Measurements from ENCODE around the gene TCF3. TPM values are rescaled to one million over a fixed set of nuclear protein-coding genes. Genes with fewer than 3 reads are reported as not detected.
"Not testable (repeated sequence)": the region's sequence is repeated elsewhere in the genome, so short reads cannot be mapped to it uniquely, and the experiment has no call there.

TCF3 gene
- total and polyA plus RNA-seq, 5 donors from 2014 or later, result 3.4 to 56.5 (median 3.6) TPM

GRCh38 chr19:1640893-1641448, 11.4 kb downstream of the TCF3 start:
- peaks cover 26% of the 10 kb centered on the region for H3K36me3 ChIP-seq (ENCODE audit: control insufficient read depth, insufficient read depth, low read length)
- not testable (repeated sequence) for H3K27me3 Mint-ChIP-seq, H3K9me3 Mint-ChIP-seq

GRCh38 chr19:1636325-1637236, 15.8 kb downstream of the TCF3 start:
- Mint-ChIP-seq H3K4me1 (peaks cover 0 to 10% (median 5%) of the 10 kb centered on the region in 4 donors), H3K27ac (peak overlapping the region in 1 of 3 donors; percentile 25), H3K4me3 (no peak overlapping the region), H3K27me3 (no peaks in the 10 kb centered on the region), H3K36me3 (peaks cover 23% of the 10 kb centered on the region), H3K9me3 (no peaks in the 10 kb centered on the region)
- H3K27ac ChIP-seq (ENCODE audit: insufficient read depth, low read length, poor library complexity, severe bottlenecking), result no peak overlapping the region
- H3K27me3 ChIP-seq (ENCODE audit: control insufficient read depth, insufficient read depth, low read length), result no peaks in the 10 kb centered on the region
- ATAC-seq (ENCODE audit: low read depth in 2 of 2) (no peak), DNase-seq (no peak)
- no peaks in the 10 kb centered on the region for H3K9me3 ChIP-seq (ENCODE audit: control insufficient read depth in 2 of 2, low read length in 2 of 2)
- H3K4me3 ChIP-seq (ENCODE audit: low read depth, low read length), result no peak overlapping the region
- H3K36me3 ChIP-seq (ENCODE audit: control insufficient read depth, insufficient read depth, low read length), result peaks cover 30% of the 10 kb centered on the region
- no peaks in the 10 kb centered on the region for H3K4me1 ChIP-seq (ENCODE audit: control insufficient read depth, insufficient read depth, low read length, poor library complexity, severe bottlenecking)

More at GRCh38 chr19:1640893-1641448, 11.4 kb downstream of the TCF3 start:
- H3K4me3 ChIP-seq (ENCODE audit: low read depth, low read length); H3K4me3 Mint-ChIP-seq; ATAC-seq (ENCODE audit: low read depth in 2 of 2); H3K4me1 Mint-ChIP-seq; H3K27ac ChIP-seq (ENCODE audit: insufficient read depth, low read length, poor library complexity, severe bottlenecking); H3K9me3 ChIP-seq (ENCODE audit: control insufficient read depth in 2 of 2, low read length in 2 of 2); H3K27me3 ChIP-seq (ENCODE audit: control insufficient read depth, insufficient read depth, low read length); H3K4me1 ChIP-seq (ENCODE audit: control insufficient read depth, insufficient read depth, low read length, poor library complexity, severe bottlenecking); DNase-seq: not testable (repeated sequence)
- peak overlapping the region in 1 of 3 donors; percentile 25 for H3K27ac Mint-ChIP-seq
- H3K36me3 Mint-ChIP-seq, result peaks cover 23% of the 10 kb centered on the region

GRCh38 chr19:1634938-1635243, 17.5 kb downstream of the TCF3 start:
- no peak overlapping the region for H3K4me3 Mint-ChIP-seq
- no peak overlapping the region for H3K4me3 ChIP-seq (ENCODE audit: low read depth, low read length)
- H3K27ac ChIP-seq (ENCODE audit: insufficient read depth, low read length, poor library complexity, severe bottlenecking), result no peak overlapping the region
- no peaks in the 10 kb centered on the region for H3K27me3 Mint-ChIP-seq
- no peaks in the 10 kb centered on the region for H3K27me3 ChIP-seq (ENCODE audit: control insufficient read depth, insufficient read depth, low read length)
- H3K4me1 ChIP-seq (ENCODE audit: control insufficient read depth, insufficient read depth, low read length, poor library complexity, severe bottlenecking), result no peaks in the 10 kb centered on the region
- H3K36me3 Mint-ChIP-seq, result peaks cover 23% of the 10 kb centered on the region
- ATAC-seq (ENCODE audit: low read depth in 2 of 2) (no peak), DNase-seq (no peak)
- H3K9me3 ChIP-seq (ENCODE audit: control insufficient read depth in 2 of 2, low read length in 2 of 2), result no peaks in the 10 kb centered on the region
- H3K36me3 ChIP-seq (ENCODE audit: control insufficient read depth, insufficient read depth, low read length), result peaks cover 26% of the 10 kb centered on the region
- H3K9me3 Mint-ChIP-seq, result no peaks in the 10 kb centered on the region
- peaks cover 0 to 10% (median 4%) of the 10 kb centered on the region in 4 donors for H3K4me1 Mint-ChIP-seq
- no peak overlapping the region for H3K27ac Mint-ChIP-seq

GRCh38 chr19:1634242-1634937, 18.0 kb downstream of the TCF3 start:
- no peak overlapping the region for H3K27ac Mint-ChIP-seq
- H3K4me3 ChIP-seq (ENCODE audit: low read depth, low read length), result no peak overlapping the region
- peaks cover 25% of the 10 kb centered on the region for H3K36me3 ChIP-seq (ENCODE audit: control insufficient read depth, insufficient read depth, low read length)

GRCh38 chr19:1633269-1633826, 19.1 kb downstream of the TCF3 start:
- no peak for ATAC-seq (ENCODE audit: low read depth in 2 of 2)
- no peaks in the 10 kb centered on the region for H3K27me3 ChIP-seq (ENCODE audit: control insufficient read depth, insufficient read depth, low read length)
- H3K9me3 Mint-ChIP-seq, result no peaks in the 10 kb centered on the region
- peaks cover 0 to 3% (median under 1%) of the 10 kb centered on the region in 4 donors for H3K4me1 Mint-ChIP-seq
- peaks cover 15% of the 10 kb centered on the region for H3K36me3 ChIP-seq (ENCODE audit: control insufficient read depth, insufficient read depth, low read length)
- no peak overlapping the region for H3K4me3 Mint-ChIP-seq
- no peaks in the 10 kb centered on the region for H3K27me3 Mint-ChIP-seq
- H3K27ac ChIP-seq (ENCODE audit: insufficient read depth, low read length, poor library complexity, severe bottlenecking), result no peak overlapping the region
- peaks cover 11% of the 10 kb centered on the region for H3K36me3 Mint-ChIP-seq
- H3K4me1 ChIP-seq (ENCODE audit: control insufficient read depth, insufficient read depth, low read length, poor library complexity, severe bottlenecking), result no peaks in the 10 kb centered on the region
- no peak overlapping the region for H3K4me3 ChIP-seq (ENCODE audit: low read depth, low read length)
- H3K27ac Mint-ChIP-seq, result no peak overlapping the region
- DNase-seq, result no peak
- no peaks in the 10 kb centered on the region for H3K9me3 ChIP-seq (ENCODE audit: control insufficient read depth in 2 of 2, low read length in 2 of 2)

More at GRCh38 chr19:1634242-1634937, 18.0 kb downstream of the TCF3 start:
- no peak for DNase-seq
- Mint-ChIP-seq H3K27me3 (no peaks in the 10 kb centered on the region), H3K4me3 (no peak overlapping the region), H3K36me3 (peaks cover 18% of the 10 kb centered on the region), H3K4me1 (peaks cover 0 to 10% (median 3%) of the 10 kb centered on the region in 4 donors), H3K9me3 (no peaks in the 10 kb centered on the region)
- no peaks in the 10 kb centered on the region for H3K4me1 ChIP-seq (ENCODE audit: control insufficient read depth, insufficient read depth, low read length, poor library complexity, severe bottlenecking)
- no peak for ATAC-seq (ENCODE audit: low read depth in 2 of 2)
- H3K9me3 ChIP-seq (ENCODE audit: control insufficient read depth in 2 of 2, low read length in 2 of 2), result no peaks in the 10 kb centered on the region
- no peaks in the 10 kb centered on the region for H3K27me3 ChIP-seq (ENCODE audit: control insufficient read depth, insufficient read depth, low read length)
- no peak overlapping the region for H3K27ac ChIP-seq (ENCODE audit: insufficient read depth, low read length, poor library complexity, severe bottlenecking)

GRCh38 chr19:1632462-1633268, 19.8 kb downstream of the TCF3 start:
- Mint-ChIP-seq H3K27ac (no peak overlapping the region), H3K9me3 (no peaks in the 10 kb centered on the region)
- peaks cover 11% of the 10 kb centered on the region for H3K36me3 ChIP-seq (ENCODE audit: control insufficient read depth, insufficient read depth, low read length)

GRCh38 chr19:1631557-1632100, 20.8 kb downstream of the TCF3 start:
- H3K4me1 Mint-ChIP-seq, result peaks cover 0 to 2% (median 0%) of the 10 kb centered on the region in 4 donors
- no peaks in the 10 kb centered on the region for H3K27me3 ChIP-seq (ENCODE audit: control insufficient read depth, insufficient read depth, low read length)
- H3K4me3 ChIP-seq (ENCODE audit: low read depth, low read length), result no peak overlapping the region
- no peak overlapping the region for H3K4me3 Mint-ChIP-seq
- no peaks in the 10 kb centered on the region for H3K27me3 Mint-ChIP-seq
- H3K27ac Mint-ChIP-seq, result no peak overlapping the region
- DNase-seq (no peak), ATAC-seq (ENCODE audit: low read depth in 2 of 2) (no peak)
- H3K27ac ChIP-seq (ENCODE audit: insufficient read depth, low read length, poor library complexity, severe bottlenecking), result no peak overlapping the region
- H3K4me1 ChIP-seq (ENCODE audit: control insufficient read depth, insufficient read depth, low read length, poor library complexity, severe bottlenecking), result no peaks in the 10 kb centered on the region
- no peaks in the 10 kb centered on the region for H3K9me3 ChIP-seq (ENCODE audit: control insufficient read depth in 2 of 2, low read length in 2 of 2)
- H3K9me3 Mint-ChIP-seq, result no peaks in the 10 kb centered on the region
- H3K36me3 ChIP-seq (ENCODE audit: control insufficient read depth, insufficient read depth, low read length), result peaks cover 11% of the 10 kb centered on the region
- H3K36me3 Mint-ChIP-seq, result peaks cover 9% of the 10 kb centered on the region

More at GRCh38 chr19:1632462-1633268, 19.8 kb downstream of the TCF3 start:
- Mint-ChIP-seq H3K27me3 (no peaks in the 10 kb centered on the region), H3K4me3 (no peak overlapping the region), H3K4me1 (peaks cover 0 to 2% (median 0%) of the 10 kb centered on the region in 4 donors), H3K36me3 (peaks cover 9% of the 10 kb centered on the region)
- DNase-seq, result no peak
- Histone ChIP-seq H3K9me3 (ENCODE audit: control insufficient read depth in 2 of 2, low read length in 2 of 2) (no peaks in the 10 kb centered on the region), H3K4me3 (ENCODE audit: low read depth, low read length) (no peak overlapping the region), H3K27me3 (ENCODE audit: control insufficient read depth, insufficient read depth, low read length) (no peaks in the 10 kb centered on the region), H3K27ac (ENCODE audit: insufficient read depth, low read length, poor library complexity, severe bottlenecking) (no peak overlapping the region), H3K4me1 (ENCODE audit: control insufficient read depth, insufficient read depth, low read length, poor library complexity, severe bottlenecking) (no peaks in the 10 kb centered on the region)
- ATAC-seq (ENCODE audit: low read depth in 2 of 2), result no peak

All from CD4-positive, CD25-positive, alpha-beta regulatory T cell (primary cell).